Body of pancreas (tissue), 4 donors: ENCODE results near the gene NECTIN4. TPM values are rescaled to one million over a fixed set of nuclear protein-coding genes. Genes with fewer than 3 reads are reported as not detected.

Experiments
- ATAC-seq: fragments of 150-250 bp; one replicate; pipeline ENCODE4 v1.9.1; 2016
- DNase-seq, 4 donors: peaks; one replicate each; pipeline ENCODE4 v3.0.0-alpha.2; 2019
- H3K27ac ChIP-seq, 4 donors: fragments of 200-600 bp; sonication (generic); 1 replicate in 3 of 4; 2 replicates in 1 of 4; pipeline versions ENCODE4 v1.5.1 to v1.6.1; 2016 to 2019; ENCODE audit warnings: mild to moderate bottlenecking in 1 of 4, mixed read lengths in 1 of 4, moderate library complexity in 1 of 4
- H3K27me3 ChIP-seq, 2 donors: fragments of 200-600 bp; sonication (generic); one replicate each; pipeline ENCODE4 v1.6.0; 2016; ENCODE audit warnings: mild to moderate bottlenecking in 1 of 2
- H3K36me3 ChIP-seq, 2 donors: fragments of 200-600 bp; sonication (generic); replicated peaks in 1 of 2; 2 replicates each; pipeline ENCODE4 v1.5.1; 2016; ENCODE audit warnings: low read depth in 2 of 2; ENCODE audit not compliant: insufficient read depth in 1 of 2
- H3K4me1 ChIP-seq: fragments of 200-600 bp; sonication (generic); one replicate; pipeline ENCODE4 v1.6.0; 2016
- H3K4me3 ChIP-seq, 2 donors: fragments of 200-600 bp; sonication (generic); 1 replicate in 1 of 2; 2 replicates in 1 of 2; pipeline ENCODE4 v1.5.1; 2016 to 2019
- H3K9me3 ChIP-seq, 3 donors: fragments of 200-600 bp; sonication (generic); 1 replicate in 2 of 3; 2 replicates in 1 of 3; pipeline ENCODE4 v1.5.1; 2016
- CTCF ChIP-seq, 7 experiments: fragments of 450-650 bp in 4 of 7; fragments of 200-600 bp in 3 of 7; sonication (generic) in 3 of 7; IDR thresholded peaks; one replicate each; pipeline ENCODE4 v1.5.1; 2016 to 2019; ENCODE audit warnings: antibody characterized with exemption in 7 of 7
- POLR2A ChIP-seq, 3 donors: fragments of 450-650 bp; IDR thresholded peaks; one replicate each; pipeline ENCODE4 v1.6.1; 2016; ENCODE audit warnings: antibody characterized with exemption in 3 of 3, mild to moderate bottlenecking in 2 of 3
- WGBS, 2 donors: methylation state at CpG; one replicate each; pipeline ENCODE4 v1.1.5; 2017; 5-methylcytosine and 5-hydroxymethylcytosine counted together
- intact Hi-C: fragments of 100-400 bp; cut with DNase I; formaldehyde crosslinking; loops from one replicate; pipeline ENCODE4 v1.15.1; 2023
- total RNA-seq, 2 donors: library from RNA; depleted of rRNA; stranded (reverse); fragments of >200 nt; gene quantifications; one replicate each; pipeline ENCODE4 v1.1.0, GENCODE V29; 2016

NECTIN4 gene
- 1 to 10 TPM; 3.0 to 4.2 TPM for total RNA-seq

- 18% methylated on average over 8 to 22 of the region's 22 CpGs for WGBS, 2 donors
- peak; percentile 65 to 86 (median 80) for TF ChIP-seq POLR2A (IDR thresholded peaks at IDR 0.05)
- TF ChIP-seq CTCF (IDR thresholded peaks at IDR 0.05) = no peak
- Histone ChIP-seq H3K9me3 (no peaks in the 10 kb centered on the region), H3K36me3 (no peaks in the 10 kb centered on the region), H3K4me3 (no peak within 1 kb of the TSS), H3K27ac (peak within 1 kb of the TSS; percentile 52 to 82 (median 80)), H3K27me3 (no peaks in the 10 kb centered on the region), H3K4me1 (peaks cover 58% of the 10 kb centered on the region)
- intact Hi-C loops = no loop called here
- peak; percentile 82 to 93 (median 90) for DNase-seq
- ATAC-seq = peak; percentile 94
These were observed at the start of gene NECTIN4 for GRCh38 chr1:161089251-161089924. TSS of gene NECTIN4 (minus strand) at chr1:161089558. CDS start at chr1:161089296, 262 bp downstream.

GRCh38 chr1:161138431-161138830, 49.1 kb upstream of the NECTIN4 start:
- TF ChIP-seq CTCF (IDR thresholded peaks at IDR 0.05) (no peak), POLR2A (IDR thresholded peaks at IDR 0.05) (no peak)
- Histone ChIP-seq H3K4me3 (no peak overlapping the region), H3K4me1 (peaks cover 15% of the 10 kb centered on the region), H3K36me3 (no peaks in the 10 kb centered on the region), H3K27ac (no peak overlapping the region), H3K27me3 (no peaks in the 10 kb centered on the region), H3K9me3 (no peaks in the 10 kb centered on the region)
- DNase-seq (no peak), ATAC-seq (no peak)
- intact Hi-C loops = no loop called here
- 64 to 90% methylated on average over 1 of the region's 1 CpG for WGBS, 2 donors

GRCh38 chr1:161137881-161138280, 48.5 kb upstream of the NECTIN4 start:
- no peak overlapping the region for H3K4me3 ChIP-seq
- no peak overlapping the region for H3K27ac ChIP-seq
- no peaks in the 10 kb centered on the region for H3K27me3 ChIP-seq
- H3K36me3 ChIP-seq = no peaks in the 10 kb centered on the region
- H3K9me3 ChIP-seq = no peaks in the 10 kb centered on the region
- WGBS, 2 donors = 82 to 86% methylated on average over 3 of the region's 3 CpGs
- intact Hi-C loops = no loop called here
- no peak for DNase-seq
- TF ChIP-seq POLR2A (IDR thresholded peaks at IDR 0.05) = no peak
- TF ChIP-seq CTCF (IDR thresholded peaks at IDR 0.05) = no peak
- no peak for ATAC-seq
- H3K4me1 ChIP-seq = peaks cover 15% of the 10 kb centered on the region

GRCh38 chr1:161133220-161133740, 43.9 kb upstream of the NECTIN4 start:
- H3K36me3 ChIP-seq = no peaks in the 10 kb centered on the region
- ATAC-seq (no peak), DNase-seq (no peak)
- H3K9me3 ChIP-seq = no peaks in the 10 kb centered on the region
- peaks cover 42% of the 10 kb centered on the region for H3K4me1 ChIP-seq
- no peak for TF ChIP-seq POLR2A (IDR thresholded peaks at IDR 0.05)
- TF ChIP-seq CTCF (IDR thresholded peaks at IDR 0.05) = no peak
- H3K27ac ChIP-seq = peak overlapping the region; percentile 88 to 95 (median 91)
- WGBS, 2 donors = 3 to 4% methylated on average over 11 of the region's 11 CpGs
- no peaks in the 10 kb centered on the region for H3K27me3 ChIP-seq
- intact Hi-C loops = no loop called here
- peak overlapping the region; percentile 66 to 91 for H3K4me3 ChIP-seq
